Liver (tissue), 9 donors: Measurements from ENCODE around the gene RAB3C. TPM values are rescaled to one million over a fixed set of nuclear protein-coding genes. Genes with fewer than 3 reads are reported as not detected.

ENCODE experiments used
- DNase-seq: peaks from one replicate; pipeline ENCODE4 v3.0.0-alpha.2; 2017; ENCODE audit warnings: low spot score
- H3K27ac ChIP-seq, 2 donors: one replicate each; pipeline ENCODE4 v1.7.0; 2013; ENCODE audit warnings: inconsistent platforms in 2 of 2, low read length in 2 of 2, control low read depth in 1 of 2, low read depth in 1 of 2, mild to moderate bottlenecking in 1 of 2
- H3K27me3 ChIP-seq, 4 donors: one replicate each; pipeline versions ENCODE4 v1.6.1 to v1.7.0; 2013; ENCODE audit warnings: low read length in 3 of 4, inconsistent platforms in 1 of 4, mild to moderate bottlenecking in 1 of 4, moderate library complexity in 1 of 4; ENCODE audit not compliant: control insufficient read depth in 4 of 4, insufficient read depth in 4 of 4
- H3K36me3 ChIP-seq, 4 donors: one replicate each; pipeline versions ENCODE4 v1.6.1 to v1.7.0; 2013; ENCODE audit warnings: low read length in 3 of 4, mild to moderate bottlenecking in 3 of 4, low read depth in 1 of 4, moderate library complexity in 1 of 4; ENCODE audit not compliant: control insufficient read depth in 4 of 4, insufficient read depth in 3 of 4
- H3K4me1 ChIP-seq, 4 donors: one replicate each; pipeline versions ENCODE4 v1.6.1 to v1.7.0; 2013; ENCODE audit warnings: low read length in 3 of 4, mild to moderate bottlenecking in 3 of 4, moderate library complexity in 1 of 4; ENCODE audit not compliant: control insufficient read depth in 4 of 4, insufficient read depth in 4 of 4
- H3K4me3 ChIP-seq, 3 donors: one replicate each; pipeline versions ENCODE4 v1.6.1 to v1.7.0; 2013; ENCODE audit warnings: low read length in 3 of 3, control low read depth in 1 of 3, low read depth in 1 of 3, mild to moderate bottlenecking in 1 of 3
- H3K9ac ChIP-seq, 2 donors: one replicate each; pipeline ENCODE4 v1.7.0; 2013; ENCODE audit warnings: low read length in 2 of 2, mild to moderate bottlenecking in 2 of 2, moderate library complexity in 2 of 2, control low read depth in 1 of 2, low read depth in 1 of 2
- H3K9me3 ChIP-seq, 4 donors: one replicate each; pipeline versions ENCODE4 v1.6.1 to v1.7.0; 2013; ENCODE audit warnings: low read length in 3 of 4; ENCODE audit not compliant: control insufficient read depth in 4 of 4
- ATF3 ChIP-seq: IDR thresholded peaks from 2 replicates; pipeline ENCODE4 v1.6.1; 2016; ENCODE audit warnings: antibody characterized with exemption
- CTCF ChIP-seq: fragments of 150-350 bp; IDR thresholded peaks from 2 replicates; pipeline ENCODE4 v1.5.1; 2017; ENCODE audit warnings: improper control_type of control experiment, low read depth, low read length; ENCODE audit not compliant: missing input control
- EGR1 ChIP-seq, 2 donors: IDR thresholded peaks; 2 replicates each; pipeline ENCODE4 v1.6.1; 2016 to 2018; ENCODE audit warnings: antibody characterized with exemption in 2 of 2, low read depth in 2 of 2
- FOXA1 ChIP-seq: IDR thresholded peaks from 2 replicates; pipeline ENCODE4 v1.6.1; 2016; ENCODE audit warnings: antibody characterized with exemption
- FOXA2 ChIP-seq: IDR thresholded peaks from 2 replicates; pipeline ENCODE4 v1.6.1; 2016; ENCODE audit warnings: antibody characterized with exemption
- GABPA ChIP-seq, 2 donors: IDR thresholded peaks in 1 of 2; conservative IDR thresholded peaks in 1 of 2; 2 replicates each; pipeline ENCODE4 v1.6.1; 2016; ENCODE audit warnings: antibody characterized with exemption in 2 of 2, mild to moderate bottlenecking in 1 of 2, moderate library complexity in 1 of 2
- HNF4A ChIP-seq, 2 donors: conservative IDR thresholded peaks; 2 replicates each; pipeline ENCODE4 v1.6.1; 2016; ENCODE audit warnings: antibody characterized with exemption in 2 of 2, mild to moderate bottlenecking in 2 of 2
- HNF4G ChIP-seq: IDR thresholded peaks from 2 replicates; pipeline ENCODE4 v1.6.1; 2016; ENCODE audit warnings: antibody characterized with exemption
- JUND ChIP-seq, 2 donors: IDR thresholded peaks; 2 replicates each; pipeline ENCODE4 v1.6.1; 2016; ENCODE audit warnings: antibody characterized with exemption in 2 of 2
- MAX ChIP-seq: IDR thresholded peaks from 2 replicates; pipeline ENCODE4 v1.6.1; 2016; ENCODE audit warnings: antibody characterized with exemption
- NR2F2 ChIP-seq: IDR thresholded peaks from 2 replicates; pipeline ENCODE4 v1.6.1; 2016; ENCODE audit warnings: antibody characterized with exemption
- RAD21 ChIP-seq, 2 donors: IDR thresholded peaks; 2 replicates each; pipeline ENCODE4 v1.6.1; 2016; ENCODE audit warnings: antibody characterized with exemption in 2 of 2, mild to moderate bottlenecking in 2 of 2
- REST ChIP-seq: IDR thresholded peaks from 2 replicates; pipeline ENCODE4 v1.6.1; 2016; ENCODE audit warnings: antibody characterized with exemption, mild to moderate bottlenecking
- RXRA ChIP-seq, 2 donors: IDR thresholded peaks; 2 replicates each; pipeline ENCODE4 v1.6.1; 2017 to 2018; ENCODE audit warnings: antibody characterized with exemption in 2 of 2, mild to moderate bottlenecking in 1 of 2
- SP1 ChIP-seq: IDR thresholded peaks from 2 replicates; pipeline ENCODE4 v1.6.1; 2018; ENCODE audit warnings: antibody characterized with exemption, mild to moderate bottlenecking
- TAF1 ChIP-seq: conservative IDR thresholded peaks from 2 replicates; pipeline ENCODE4 v1.6.1; 2016; ENCODE audit warnings: antibody characterized with exemption, mild to moderate bottlenecking
- YY1 ChIP-seq: IDR thresholded peaks from 2 replicates; pipeline ENCODE4 v1.6.1; 2016; ENCODE audit warnings: antibody characterized with exemption, mild to moderate bottlenecking
- ZBTB33 ChIP-seq: IDR thresholded peaks from 2 replicates; pipeline ENCODE4 v1.6.1; 2016; ENCODE audit warnings: antibody characterized with exemption
- WGBS: extraction: QIAGEN DNeasy Blood & Tissue Kit; methylation state at CpG from one replicate; pipeline ENCODE4 v1.1.7; 2013; 5-methylcytosine and 5-hydroxymethylcytosine counted together
- polyA plus RNA-seq, 2 donors: library from polyadenylated mRNA; stranded (reverse) in 1 of 2; unstranded in 1 of 2; fragments of 200-250 nt in 1 of 2; fragments of >200 nt in 1 of 2; fragmentation: Nextera tagmentation in 1 of 2; extraction: Ambion mirVana in 1 of 2; gene quantifications; one replicate each; pipeline versions ENCODE4 v1.2.1 to v1.2.3, GENCODE V29; 2013 to 2015
- total RNA-seq, 2 donors: library from RNA; depleted of rRNA; stranded (reverse); fragments of >200 nt; gene quantifications; one replicate each; pipeline ENCODE4 v1.2.3, GENCODE V29; 2014
- donor health status: healthy.
- donor health status: healthy.
- donor health status: healthy.
- donor health status: healthy.
- donor health status: healthy.

Gene RAB3C
- total and polyA plus RNA-seq, 4 donors: 0.72 to 4.6 (median 1.3) TPM

- H3K4me1 ChIP-seq: no peaks in the 10 kb centered on the region
- H3K9ac ChIP-seq: no peak overlapping the region
- no peaks in the 10 kb centered on the region for H3K36me3 ChIP-seq
- H3K9me3 ChIP-seq: no peaks in the 10 kb centered on the region
- no peak overlapping the region for H3K4me3 ChIP-seq
- 60% methylated on average over 3 of the region's 3 CpGs for WGBS
- no peak overlapping the region for H3K27ac ChIP-seq
- no peaks in the 10 kb centered on the region for H3K27me3 ChIP-seq
- DNase-seq: no peak
- TF ChIP-seq NR2F2: no peak
- no peak for TF ChIP-seq GABPA (IDR thresholded peaks at IDR 0.05 in 1 of 2, conservative IDR thresholded peaks at IDR 0.05 in 1 of 2)
- no peak for TF ChIP-seq REST
- no peak for TF ChIP-seq EGR1 (IDR thresholded peaks at IDR 0.05; ENCODE audit: low read depth in 2 of 2)
- no peak for TF ChIP-seq JUND (IDR thresholded peaks at IDR 0.05)
- TF ChIP-seq YY1: no peak
- no peak for TF ChIP-seq CTCF
- no peak for TF ChIP-seq HNF4A (conservative IDR thresholded peaks at IDR 0.05)
- no peak for TF ChIP-seq RXRA (IDR thresholded peaks at IDR 0.05)
- TF ChIP-seq HNF4G: no peak
- no peak for TF ChIP-seq FOXA1
- no peak for TF ChIP-seq ZBTB33
- TF ChIP-seq RAD21 (IDR thresholded peaks at IDR 0.05): no peak
- no peak for TF ChIP-seq FOXA2
- TF ChIP-seq SP1: no peak
- TF ChIP-seq ATF3: no peak
- TF ChIP-seq MAX: no peak
- TF ChIP-seq TAF1: no peak
These were observed 243.0 kb downstream of the RAB3C start for GRCh38 chr5:58825899-58826298.

GRCh38 chr5:58827463-58827862, 244.6 kb downstream of the RAB3C start:
- Histone ChIP-seq H3K27me3 (no peaks in the 10 kb centered on the region), H3K36me3 (no peaks in the 10 kb centered on the region), H3K9ac (no peak overlapping the region), H3K9me3 (no peaks in the 10 kb centered on the region), H3K4me1 (no peaks in the 10 kb centered on the region), H3K4me3 (no peak overlapping the region), H3K27ac (no peak overlapping the region)
- DNase-seq: no peak
- 51% methylated on average over 2 of the region's 2 CpGs for WGBS
- TF ChIP-seq RAD21 (IDR thresholded peaks at IDR 0.05): no peak
- TF ChIP-seq NR2F2: no peak
- TF ChIP-seq FOXA2: no peak
- no peak for TF ChIP-seq RXRA (IDR thresholded peaks at IDR 0.05)
- no peak for TF ChIP-seq HNF4A (conservative IDR thresholded peaks at IDR 0.05)
- no peak for TF ChIP-seq TAF1
- TF ChIP-seq YY1: no peak
- no peak for TF ChIP-seq SP1
- TF ChIP-seq ATF3: no peak
- no peak for TF ChIP-seq HNF4G
- TF ChIP-seq FOXA1: no peak
- no peak for TF ChIP-seq REST
- no peak for TF ChIP-seq GABPA (IDR thresholded peaks at IDR 0.05 in 1 of 2, conservative IDR thresholded peaks at IDR 0.05 in 1 of 2)
- no peak for TF ChIP-seq JUND (IDR thresholded peaks at IDR 0.05)
